ENCODE data around the gene VRK2.

VRK2 gene

GRCh38 chr2:58120626-58121229 is 74.1 kb downstream of the VRK2 start:
- no peak overlapping the region for H3K27ac ChIP-seq (ENCODE audit: low read length)
- peaks cover 16% of the 10 kb centered on the region; the same call in 1 of the 2 replicates for H3K36me3 ChIP-seq (ENCODE audit: insufficient read depth, low read length)
- no peak overlapping the region for H3K4me2 ChIP-seq (ENCODE audit: insufficient read depth, low read length)
- ATAC-seq (ENCODE audit: insufficient read depth, low read depth), result no peak
- no peak overlapping the region for H3K4me3 ChIP-seq (ENCODE audit: low read depth in 1 of 2, low read length in 2 of 2)
- no peak for DNase-seq
- no peaks in the 10 kb centered on the region for H3K4me1 ChIP-seq (ENCODE audit: insufficient read depth, low read length)
- no peak overlapping the region for H3K9ac ChIP-seq (ENCODE audit: low read depth, low read length)
- no peaks in the 10 kb centered on the region for H3K79me2 ChIP-seq (ENCODE audit: insufficient read depth, low read length)
- H3K27me3 ChIP-seq (ENCODE audit: insufficient read depth, low read length, poor library complexity), result no peaks in the 10 kb centered on the region
- TF ChIP-seq EZH2 (IDR thresholded peaks at IDR 0.05; ENCODE audit: borderline replicate concordance, low read depth, low read length, severe bottlenecking) (no peak), CTCF (IDR thresholded peaks at IDR 0.05; ENCODE audit: borderline replicate concordance, extremely low read depth, low read length, poor library complexity, severe bottlenecking) (no peak)
- H3K9me3 ChIP-seq (ENCODE audit: insufficient read depth, low read length, severe bottlenecking), result no peaks in the 10 kb centered on the region
- no peaks in the 10 kb centered on the region for H4K20me1 ChIP-seq (ENCODE audit: insufficient read depth, low read length)
- no peak overlapping the region for H2AFZ ChIP-seq (ENCODE audit: low read depth, low read length)

GRCh38 chr2:58122040-58122439 is 75.4 kb downstream of the VRK2 start:
- no peak for ATAC-seq (ENCODE audit: insufficient read depth, low read depth)
- DNase-seq, result no peak
- Histone ChIP-seq H3K36me3 (ENCODE audit: insufficient read depth, low read length) (peaks cover 16% of the 10 kb centered on the region; the same call in 1 of the 2 replicates), H3K9me3 (ENCODE audit: insufficient read depth, low read length, severe bottlenecking) (no peaks in the 10 kb centered on the region), H3K4me3 (ENCODE audit: low read depth in 1 of 2, low read length in 2 of 2) (no peak overlapping the region), H2AFZ (ENCODE audit: low read depth, low read length) (no peak overlapping the region), H3K79me2 (ENCODE audit: insufficient read depth, low read length) (no peaks in the 10 kb centered on the region), H4K20me1 (ENCODE audit: insufficient read depth, low read length) (no peaks in the 10 kb centered on the region), H3K9ac (ENCODE audit: low read depth, low read length) (no peak overlapping the region), H3K27ac (ENCODE audit: low read length) (no peak overlapping the region), H3K4me2 (ENCODE audit: insufficient read depth, low read length) (no peak overlapping the region), H3K27me3 (ENCODE audit: insufficient read depth, low read length, poor library complexity) (no peaks in the 10 kb centered on the region), H3K4me1 (ENCODE audit: insufficient read depth, low read length) (no peaks in the 10 kb centered on the region)
- TF ChIP-seq CTCF (IDR thresholded peaks at IDR 0.05; ENCODE audit: borderline replicate concordance, extremely low read depth, low read length, poor library complexity, severe bottlenecking), result no peak
- TF ChIP-seq EZH2 (IDR thresholded peaks at IDR 0.05; ENCODE audit: borderline replicate concordance, low read depth, low read length, severe bottlenecking), result no peak

GRCh38 chr2:58122540-58122939 is 75.9 kb downstream of the VRK2 start:
- no peak overlapping the region for H2AFZ ChIP-seq (ENCODE audit: low read depth, low read length)
- H3K9ac ChIP-seq (ENCODE audit: low read depth, low read length), result no peak overlapping the region
- no peaks in the 10 kb centered on the region for H3K27me3 ChIP-seq (ENCODE audit: insufficient read depth, low read length, poor library complexity)
- no peaks in the 10 kb centered on the region for H3K9me3 ChIP-seq (ENCODE audit: insufficient read depth, low read length, severe bottlenecking)
- no peak for TF ChIP-seq CTCF (IDR thresholded peaks at IDR 0.05; ENCODE audit: borderline replicate concordance, extremely low read depth, low read length, poor library complexity, severe bottlenecking)
- no peak for TF ChIP-seq EZH2 (IDR thresholded peaks at IDR 0.05; ENCODE audit: borderline replicate concordance, low read depth, low read length, severe bottlenecking)
- no peaks in the 10 kb centered on the region for H3K4me1 ChIP-seq (ENCODE audit: insufficient read depth, low read length)
- H3K79me2 ChIP-seq (ENCODE audit: insufficient read depth, low read length), result no peaks in the 10 kb centered on the region
- DNase-seq (no peak), ATAC-seq (ENCODE audit: insufficient read depth, low read depth) (no peak; the same call in 2 of the 3 replicates)
- no peaks in the 10 kb centered on the region for H4K20me1 ChIP-seq (ENCODE audit: insufficient read depth, low read length)
- no peak overlapping the region for H3K4me3 ChIP-seq (ENCODE audit: low read depth in 1 of 2, low read length in 2 of 2)
- no peak overlapping the region for H3K27ac ChIP-seq (ENCODE audit: low read length)
- H3K4me2 ChIP-seq (ENCODE audit: insufficient read depth, low read length), result no peak overlapping the region
- H3K36me3 ChIP-seq (ENCODE audit: insufficient read depth, low read length), result peaks cover 16% of the 10 kb centered on the region; the same call in 1 of the 2 replicates

All from DND-41 (cell line).